Measurements from ENCODE around the gene KISS1. TPM values are rescaled to one million over a fixed set of nuclear protein-coding genes. Genes with fewer than 3 reads are reported as not detected.

The KISS1 gene
- total RNA-seq, 1 donor from 2014 or later: 111 TPM

DNA sequence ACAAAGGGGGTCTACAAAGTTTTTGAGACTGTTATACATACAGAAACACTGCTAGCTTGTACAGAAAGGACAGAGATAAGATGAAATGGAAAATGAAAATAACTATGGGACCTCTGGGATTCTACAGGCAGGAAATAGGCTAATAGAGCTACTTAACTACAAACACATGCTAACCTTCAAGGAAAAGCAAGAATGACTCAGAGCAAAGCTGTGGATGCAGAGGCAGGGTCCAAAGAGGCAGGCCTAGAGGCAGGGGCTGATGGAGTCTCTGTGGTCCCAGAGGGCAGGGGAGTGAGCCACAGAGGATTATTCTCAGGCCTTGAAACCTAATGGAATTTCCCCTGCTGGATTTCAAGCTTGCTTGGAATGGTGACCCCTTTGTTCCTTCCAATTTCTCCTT, 36.2 kb upstream of the KISS1 start:
- DNase-seq (ENCODE audit: low read depth): no peak
- H3K4me3 ChIP-seq (ENCODE audit: low read depth, low read length): no peak overlapping the region
- TF ChIP-seq, protein P1, sequence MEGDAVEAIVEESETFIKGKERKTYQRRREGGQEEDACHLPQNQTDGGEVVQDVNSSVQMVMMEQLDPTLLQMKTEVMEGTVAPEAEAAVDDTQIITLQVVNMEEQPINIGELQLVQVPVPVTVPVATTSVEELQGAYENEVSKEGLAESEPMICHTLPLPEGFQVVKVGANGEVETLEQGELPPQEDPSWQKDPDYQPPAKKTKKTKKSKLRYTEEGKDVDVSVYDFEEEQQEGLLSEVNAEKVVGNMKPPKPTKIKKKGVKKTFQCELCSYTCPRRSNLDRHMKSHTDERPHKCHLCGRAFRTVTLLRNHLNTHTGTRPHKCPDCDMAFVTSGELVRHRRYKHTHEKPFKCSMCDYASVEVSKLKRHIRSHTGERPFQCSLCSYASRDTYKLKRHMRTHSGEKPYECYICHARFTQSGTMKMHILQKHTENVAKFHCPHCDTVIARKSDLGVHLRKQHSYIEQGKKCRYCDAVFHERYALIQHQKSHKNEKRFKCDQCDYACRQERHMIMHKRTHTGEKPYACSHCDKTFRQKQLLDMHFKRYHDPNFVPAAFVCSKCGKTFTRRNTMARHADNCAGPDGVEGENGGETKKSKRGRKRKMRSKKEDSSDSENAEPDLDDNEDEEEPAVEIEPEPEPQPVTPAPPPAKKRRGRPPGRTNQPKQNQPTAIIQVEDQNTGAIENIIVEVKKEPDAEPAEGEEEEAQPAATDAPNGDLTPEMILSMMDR (conservative IDR thresholded peaks at IDR 0.05; ENCODE audit: low read depth, low read length): no peak

DNA sequence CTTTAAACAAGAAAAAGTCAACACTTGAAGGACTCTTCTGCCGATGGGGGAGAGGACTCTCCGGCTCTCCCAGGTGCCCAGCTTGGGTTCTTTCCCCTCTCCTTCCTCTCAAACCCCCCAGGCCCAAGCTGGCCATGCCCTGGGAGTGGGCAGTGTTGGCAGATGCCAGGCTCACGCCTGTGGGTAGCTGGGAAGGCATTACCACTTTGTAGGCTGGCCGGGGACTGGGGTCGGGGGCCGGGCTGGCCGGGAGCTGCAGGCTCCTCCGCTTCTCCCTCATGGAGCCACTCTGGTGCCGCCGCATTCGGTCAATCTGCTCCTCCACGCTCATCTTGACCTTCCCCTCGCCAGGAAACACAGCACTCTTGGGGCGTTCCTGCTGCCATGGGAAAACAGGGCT, 33.9 kb upstream of the KISS1 start:
- DNase-seq (ENCODE audit: low read depth): no peak
- no peak overlapping the region for H3K4me3 ChIP-seq (ENCODE audit: low read depth, low read length)
- TF ChIP-seq, protein P1 (conservative IDR thresholded peaks at IDR 0.05; ENCODE audit: low read depth, low read length): no peak

DNA sequence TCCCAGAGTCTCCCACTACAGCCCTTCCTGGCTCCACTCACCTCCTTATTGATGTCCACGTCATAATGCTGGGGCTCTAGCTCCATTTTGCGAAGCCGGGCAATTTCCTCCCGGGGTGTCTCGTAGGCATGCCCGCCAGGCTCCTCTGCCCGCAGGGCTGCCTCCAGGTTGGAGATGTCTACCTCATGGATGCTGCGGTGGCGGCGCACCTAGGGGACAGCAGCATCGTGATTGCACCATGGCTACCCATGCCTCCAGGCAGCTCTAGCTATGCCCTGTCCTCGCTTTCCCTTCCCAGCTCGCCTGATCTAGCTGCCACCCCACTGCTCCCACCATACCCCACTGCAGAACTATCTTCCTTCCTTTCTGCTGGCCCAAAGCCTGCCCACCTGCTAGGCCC, 32.6 kb upstream of the KISS1 start:
- no peak for DNase-seq (ENCODE audit: low read depth)
- TF ChIP-seq, protein P1 (conservative IDR thresholded peaks at IDR 0.05; ENCODE audit: low read depth, low read length): no peak
- no peak overlapping the region for H3K4me3 ChIP-seq (ENCODE audit: low read depth, low read length)

DNA sequence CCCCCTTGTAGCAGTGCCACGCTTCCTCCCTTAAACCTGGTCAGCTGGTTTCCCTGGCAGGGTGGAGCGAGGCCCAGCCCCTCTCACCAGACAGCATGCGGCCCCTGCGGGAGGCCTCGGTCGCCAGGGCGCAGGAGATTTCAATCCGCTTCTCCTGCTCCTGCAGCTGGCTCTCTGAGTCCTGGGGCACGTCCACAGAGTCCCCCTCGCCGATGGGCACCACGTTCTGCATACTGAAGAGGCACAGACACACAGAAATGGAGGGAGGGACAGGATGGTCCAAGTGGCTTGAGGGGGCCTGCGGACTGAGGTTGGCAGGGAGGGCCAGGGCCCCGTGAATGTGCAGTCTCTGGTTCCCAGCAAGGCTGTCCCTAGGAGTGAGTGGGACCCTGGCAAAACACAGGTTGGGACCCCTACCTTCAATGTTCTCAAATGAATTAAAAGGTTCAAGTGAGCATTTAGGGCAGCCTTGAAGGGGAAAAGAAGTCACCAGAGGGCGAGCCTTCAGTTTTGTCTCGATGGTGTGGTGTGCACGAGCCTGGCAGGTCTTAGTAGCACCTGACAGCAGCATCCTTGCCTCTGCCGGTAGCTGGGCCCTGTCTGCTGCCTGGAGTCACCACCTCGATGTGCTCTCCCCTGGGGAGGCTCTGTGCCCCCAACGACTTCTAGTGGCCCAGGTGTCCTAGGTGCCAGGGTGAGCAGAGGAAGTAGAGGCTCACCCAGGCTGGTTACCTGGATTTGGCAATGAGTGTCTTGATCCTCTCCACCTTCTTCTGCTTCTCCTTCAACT, 31.9 kb upstream of the KISS1 start:
- no peak for DNase-seq (ENCODE audit: low read depth)
- H3K4me3 ChIP-seq (ENCODE audit: low read depth, low read length): no peak overlapping the region
- TF ChIP-seq, protein P1 (conservative IDR thresholded peaks at IDR 0.05; ENCODE audit: low read depth, low read length): no peak

DNA sequence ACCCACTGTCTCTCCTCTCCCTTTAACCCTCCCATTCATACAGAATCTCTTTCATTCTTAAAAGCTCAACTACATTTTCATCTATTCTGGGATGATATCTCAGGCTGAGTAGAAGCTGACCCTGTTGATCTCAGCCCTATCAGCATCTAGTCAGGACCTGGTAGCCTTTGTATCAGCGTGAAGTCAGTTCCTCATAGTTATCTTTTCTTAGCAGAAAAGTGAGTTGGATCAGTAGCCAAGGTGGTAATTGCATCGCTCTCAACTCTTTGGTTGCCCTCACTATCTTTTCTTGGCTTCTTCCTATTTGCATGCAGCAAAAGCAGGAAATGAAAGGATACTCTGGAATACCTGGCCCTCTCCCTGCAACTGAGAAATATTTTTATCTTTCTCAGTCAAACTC, 31.1 kb upstream of the KISS1 start:
- H3K4me3 ChIP-seq (ENCODE audit: low read depth, low read length): no peak overlapping the region
- DNase-seq (ENCODE audit: low read depth): no peak
- TF ChIP-seq, protein P1 (conservative IDR thresholded peaks at IDR 0.05; ENCODE audit: low read depth, low read length): no peak

DNA sequence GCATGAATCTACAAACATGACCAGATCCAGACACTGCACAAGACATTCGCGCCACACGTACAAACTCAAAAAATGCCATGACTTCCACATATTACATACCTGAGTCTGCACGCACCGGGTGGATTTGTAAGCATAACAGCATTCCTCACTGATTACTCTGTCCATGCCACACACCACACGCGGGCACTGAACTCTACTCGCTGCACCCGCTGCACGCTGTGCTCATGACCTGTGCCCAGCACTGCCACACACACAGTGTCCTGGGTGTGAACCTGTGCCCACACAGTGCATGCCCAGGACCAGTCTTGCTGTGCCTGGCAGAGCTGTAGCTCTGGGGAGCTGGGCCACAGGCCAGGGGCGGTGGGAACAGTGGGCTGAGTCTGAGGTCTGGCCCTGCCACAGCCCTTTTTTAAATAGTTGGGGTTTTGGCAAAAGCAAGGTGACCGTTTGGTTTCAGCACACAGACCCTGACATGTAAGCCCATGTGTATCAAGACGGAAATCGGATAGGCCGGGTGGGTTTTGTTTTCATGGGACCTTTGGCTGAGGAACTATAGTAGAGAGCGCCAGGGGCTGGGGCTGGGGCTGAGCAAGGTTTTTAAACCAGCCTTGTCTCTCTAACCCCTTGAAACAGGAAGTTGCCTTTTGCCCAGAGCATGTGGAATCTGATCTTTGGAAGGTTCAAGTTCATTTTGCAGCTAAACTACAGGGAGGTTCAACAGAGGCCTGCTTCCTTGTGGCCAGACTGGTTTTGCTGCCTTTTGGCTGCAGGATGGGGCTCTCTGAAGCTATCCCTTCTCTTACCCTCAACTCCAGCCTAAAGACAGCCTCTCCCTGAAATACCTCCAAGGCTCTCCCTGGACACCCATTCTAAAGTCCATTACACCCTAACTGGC, 29.8 kb upstream of the KISS1 start:
- TF ChIP-seq, protein P1 (conservative IDR thresholded peaks at IDR 0.05; ENCODE audit: low read depth, low read length): no peak
- H3K4me3 ChIP-seq (ENCODE audit: low read depth, low read length): no peak overlapping the region
- peak; percentile 77 for DNase-seq (ENCODE audit: low read depth)

Measured in epithelial cell of proximal tubule (primary cell).